Erythroblast (primary cell): ENCODE results near the gene IL18.

Experiments
- GATA1 ChIP-seq: IDR thresholded peaks from 2 replicates; pipeline ENCODE4 v1.6.1; 2011; ENCODE audit warnings: low read depth, mild to moderate bottlenecking, control low read depth, low read length, moderate library complexity
- POLR2A ChIP-seq: IDR thresholded peaks from 2 replicates; pipeline ENCODE4 v1.6.1; 2011; ENCODE audit warnings: mild to moderate bottlenecking, low read length

- no peak for TF ChIP-seq POLR2A
- no peak for TF ChIP-seq GATA1
These were observed 42.2 kb upstream of the IL18 start for GRCh38 chr11:112206071-112206470.
